GM21786 (cell line): ENCODE results near the gene KCTD17.

Experiments used
- ATAC-seq: cut with Tn5 transposase; IDR thresholded peaks from one replicate; pipeline ENCODE4 v1.9.1; 2021; ENCODE audit not compliant: unreplicated experiment

KCTD17 gene

GRCh38 chr22:37043209-37043827 is 8.2 kb upstream of the KCTD17 start:
- ATAC-seq: no peak

GRCh38 chr22:37043828-37044538 is 7.6 kb upstream of the KCTD17 start:
- ATAC-seq: peak; percentile 55

GRCh38 chr22:37044634-37045625 is 6.6 kb upstream of the KCTD17 start:
- ATAC-seq: no peak

- ATAC-seq: no peak
These were observed 5.6 kb upstream of the KCTD17 start for GRCh38 chr22:37045958-37046357.

DNA sequence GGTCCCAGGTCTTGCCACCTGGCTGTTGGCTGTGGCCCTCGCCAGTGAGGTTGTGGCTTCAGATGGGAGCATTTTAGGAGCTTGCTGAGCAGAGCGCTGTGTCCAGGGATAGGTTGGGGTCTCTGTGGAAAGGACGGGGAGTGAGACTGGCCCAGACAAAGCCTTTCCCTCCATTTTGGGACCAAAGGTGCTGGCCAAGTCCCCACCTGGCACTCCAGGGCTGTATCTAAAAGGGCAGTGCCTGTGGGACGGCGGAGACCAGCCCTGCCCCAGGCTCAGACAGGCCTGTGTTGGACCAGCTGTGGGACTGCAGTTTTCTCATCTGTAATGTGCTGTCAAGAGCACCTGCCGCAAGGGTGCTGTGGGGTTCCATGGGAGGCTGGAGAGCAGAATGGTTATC is 5.0 kb upstream of the KCTD17 start:
- no peak for ATAC-seq

DNA sequence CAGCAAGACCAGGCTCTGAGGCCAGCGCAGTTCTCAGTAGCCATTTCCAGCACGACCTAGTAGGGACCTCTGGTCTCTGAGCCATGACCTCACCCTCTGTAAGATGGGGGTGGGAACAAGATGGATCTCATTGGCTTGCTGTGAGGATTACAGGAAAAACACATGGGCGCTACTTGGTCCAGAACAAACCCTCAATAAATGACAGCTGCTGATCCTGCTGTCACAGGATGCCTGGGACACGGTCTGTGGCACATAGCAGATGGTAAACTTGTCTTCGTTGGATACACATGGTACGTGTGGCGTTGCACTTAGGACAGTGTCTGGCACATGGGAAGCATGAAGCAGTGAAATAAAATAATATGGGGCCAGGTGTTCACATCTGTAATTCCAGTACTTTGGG is 4.5 kb upstream of the KCTD17 start:
- ATAC-seq: no peak

- no peak for ATAC-seq
These were observed 3.4 kb upstream of the KCTD17 start for GRCh38 chr22:37048133-37048532.

- no peak for ATAC-seq
These were observed 2.3 kb upstream of the KCTD17 start for GRCh38 chr22:37049224-37049623.

DNA sequence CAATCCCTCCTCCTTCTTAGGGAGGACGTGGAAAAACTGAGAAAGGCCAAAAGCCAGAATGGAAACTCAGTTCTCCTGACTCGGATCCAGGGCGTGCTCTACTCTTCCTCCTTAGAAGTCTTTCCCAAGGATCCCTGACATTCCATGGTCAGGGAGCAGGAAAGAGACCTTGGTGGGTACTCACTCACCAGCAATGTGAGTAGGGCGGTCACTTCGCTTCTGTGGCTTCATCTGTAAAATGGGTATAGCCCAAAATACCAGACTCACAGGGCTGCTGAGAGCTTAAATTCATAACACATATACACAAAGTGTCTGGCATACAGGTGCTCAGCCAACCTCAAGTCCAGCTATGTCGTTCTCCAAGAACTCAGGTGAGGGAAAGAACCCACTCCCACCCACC is 629 bp upstream of the KCTD17 start:
- no peak for ATAC-seq

GRCh38 chr22:37052386-37053309 is 1.1 kb downstream of the KCTD17 start:
- ATAC-seq: no peak

DNA sequence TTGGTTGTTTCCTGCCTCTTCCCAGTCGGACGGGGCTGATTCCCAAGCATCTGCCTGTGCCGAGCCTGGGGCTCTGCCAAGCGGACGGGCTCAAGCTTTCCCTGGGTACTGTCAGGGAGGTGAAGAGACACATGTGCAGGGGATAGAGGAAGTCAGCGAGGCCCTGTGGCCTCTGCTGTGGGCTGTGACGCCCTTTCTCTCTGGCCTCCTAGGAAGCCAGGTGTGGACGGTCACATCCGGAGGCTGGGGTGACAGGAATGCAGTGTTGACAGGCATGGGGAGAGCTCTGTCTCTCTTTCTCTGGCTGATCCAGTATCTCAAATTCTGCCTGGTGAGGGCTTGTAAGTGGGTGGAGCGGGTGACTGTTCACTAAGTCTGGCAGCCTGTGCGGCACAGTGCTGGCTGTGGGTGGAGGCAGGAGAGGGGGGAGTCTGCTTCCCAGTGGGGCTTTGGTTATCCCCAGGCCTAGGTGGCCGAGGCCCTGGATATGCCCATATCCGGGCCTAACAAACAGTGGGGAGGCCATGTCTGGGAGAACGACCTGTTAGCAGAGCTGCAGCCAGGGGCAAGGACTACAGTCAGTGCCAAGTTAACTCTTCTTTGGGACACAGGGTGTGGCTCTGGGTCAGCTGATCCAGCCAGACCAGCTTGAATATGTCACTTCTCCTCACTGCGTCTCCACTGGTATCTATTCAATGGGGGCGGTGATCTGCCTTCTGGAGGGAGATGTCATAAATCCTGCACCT is 1.9 kb downstream of the KCTD17 start:
- ATAC-seq: no peak

DNA sequence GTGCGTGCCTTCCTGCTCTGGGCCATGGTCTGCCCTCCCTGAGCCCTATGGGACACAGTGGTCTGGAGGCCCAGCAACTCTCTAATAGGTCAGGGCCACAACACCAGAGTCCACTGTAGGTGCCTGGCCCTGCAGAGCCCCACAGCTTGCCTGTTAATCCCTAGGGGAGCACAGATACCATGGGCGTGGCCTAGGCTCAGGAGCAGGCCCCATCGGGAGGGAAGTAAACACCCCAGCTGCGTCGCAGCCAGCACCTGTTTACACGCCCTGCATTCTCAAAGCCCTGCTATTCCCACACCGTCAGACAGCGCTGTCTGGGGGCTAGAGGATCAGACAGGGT is 2.5 kb downstream of the KCTD17 start:
- ATAC-seq: no peak

DNA sequence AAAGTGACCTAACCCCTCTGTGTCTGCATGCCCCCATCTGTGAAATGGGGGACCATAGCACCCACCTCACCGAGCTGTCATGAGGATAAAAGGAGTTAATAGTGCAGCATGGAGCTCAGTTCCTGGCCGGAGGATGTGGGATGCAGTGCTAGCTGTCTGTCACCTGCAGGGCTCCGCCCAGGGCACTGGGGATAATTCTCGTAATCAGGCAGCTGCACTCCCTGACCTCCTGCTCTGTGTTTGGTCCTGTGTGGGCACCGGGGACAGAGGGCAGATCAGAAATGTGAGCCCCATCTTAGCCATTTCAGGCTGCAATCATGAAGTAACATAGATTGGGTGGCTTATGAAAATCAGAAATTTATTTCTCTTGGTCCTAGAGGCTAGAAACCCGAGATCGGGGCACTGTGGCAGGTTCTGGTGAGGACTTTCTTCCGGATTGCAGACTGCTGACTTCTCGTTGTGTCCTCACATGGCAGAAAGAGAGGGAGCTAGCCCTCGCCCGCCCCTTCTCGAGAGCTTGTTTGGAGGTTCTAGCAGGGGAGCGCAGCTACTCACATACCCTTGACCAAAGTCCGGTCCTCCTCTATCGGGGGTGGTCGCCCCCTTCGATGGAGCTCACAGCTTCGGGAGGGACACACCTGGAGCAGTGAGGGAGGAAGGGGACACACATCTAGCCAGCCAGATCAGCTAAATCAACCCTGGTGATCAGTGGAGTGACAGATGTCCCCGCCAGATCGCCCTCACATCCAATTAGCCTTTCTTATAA is 3.2 kb downstream of the KCTD17 start:
- ATAC-seq: no peak

- ATAC-seq: no peak
These were observed 4.7 kb downstream of the KCTD17 start for GRCh38 chr22:37056246-37056645.

GRCh38 chr22:37057226-37057625 is 5.7 kb downstream of the KCTD17 start:
- no peak for ATAC-seq

DNA sequence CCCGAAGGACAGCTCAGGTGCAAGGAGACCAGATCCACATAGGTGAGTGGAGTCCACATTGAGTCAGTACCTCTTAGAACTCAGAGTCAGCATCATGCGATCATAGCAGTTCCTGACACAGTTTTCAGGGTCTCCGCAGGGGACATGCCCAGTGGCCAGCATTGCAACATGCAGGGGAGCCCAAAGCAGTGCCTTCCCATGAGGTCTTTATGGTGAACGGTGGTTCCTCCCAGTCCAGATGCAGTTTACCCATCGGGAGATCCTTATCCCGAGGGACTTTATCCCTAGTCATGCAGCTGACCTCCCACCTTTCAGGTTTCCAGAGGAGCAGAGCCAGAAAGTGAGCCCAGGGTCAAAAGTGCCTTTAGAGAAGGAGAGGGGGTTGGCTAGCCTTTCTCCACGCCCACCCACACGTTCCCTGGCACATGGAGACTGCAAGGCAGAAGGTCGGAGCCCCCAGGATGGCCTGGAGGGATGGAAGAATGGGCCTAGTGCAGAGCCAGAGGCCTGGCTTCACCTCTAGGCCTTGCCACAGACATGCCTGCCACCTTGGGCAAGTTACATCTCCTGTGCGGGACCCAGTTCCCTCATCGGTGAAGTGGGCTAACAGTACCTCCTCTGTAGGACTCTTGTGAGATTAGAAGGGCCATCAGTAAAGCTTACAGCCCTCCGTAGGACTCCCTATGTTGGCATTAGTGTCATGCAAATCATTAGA is 6.4 kb downstream of the KCTD17 start:
- no peak for ATAC-seq

DNA sequence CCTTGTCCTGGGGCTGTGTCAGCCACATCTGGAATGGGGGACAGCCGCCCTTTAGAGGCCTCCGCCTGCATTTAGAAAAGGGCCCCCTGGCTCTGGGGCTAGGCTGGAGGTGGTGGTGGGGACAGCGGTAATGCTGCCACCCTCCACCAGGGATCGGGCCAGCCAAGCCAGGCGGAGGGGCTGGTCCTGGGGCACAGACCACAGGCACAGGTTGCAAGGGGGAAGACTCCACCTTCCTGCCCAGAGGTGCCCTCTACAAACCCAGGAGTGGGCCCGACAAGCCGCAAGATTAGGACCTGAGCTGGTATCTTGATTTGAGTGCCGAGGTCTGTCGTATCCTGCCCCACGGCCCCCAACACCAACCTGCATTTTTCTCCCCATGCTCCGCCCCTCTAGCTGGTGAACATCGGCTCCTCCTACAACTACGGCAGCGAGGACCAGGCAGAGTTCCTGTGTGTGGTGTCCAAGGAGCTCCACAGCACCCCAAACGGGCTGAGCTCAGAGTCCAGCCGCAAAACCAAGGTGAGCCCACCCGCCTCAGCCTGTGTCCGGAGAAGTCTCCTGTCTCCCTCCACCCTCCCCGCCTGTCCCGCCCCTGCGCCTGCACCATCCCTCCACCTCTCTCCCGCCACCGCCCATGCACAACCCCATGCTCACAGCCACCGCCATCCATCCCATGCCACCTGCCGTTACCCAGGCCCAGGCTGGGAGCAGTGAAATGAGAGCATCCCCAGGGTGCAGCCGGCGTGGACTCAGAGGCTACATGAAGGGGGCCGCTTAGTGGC is 7.6 kb downstream of the KCTD17 start:
- no peak for ATAC-seq

DNA sequence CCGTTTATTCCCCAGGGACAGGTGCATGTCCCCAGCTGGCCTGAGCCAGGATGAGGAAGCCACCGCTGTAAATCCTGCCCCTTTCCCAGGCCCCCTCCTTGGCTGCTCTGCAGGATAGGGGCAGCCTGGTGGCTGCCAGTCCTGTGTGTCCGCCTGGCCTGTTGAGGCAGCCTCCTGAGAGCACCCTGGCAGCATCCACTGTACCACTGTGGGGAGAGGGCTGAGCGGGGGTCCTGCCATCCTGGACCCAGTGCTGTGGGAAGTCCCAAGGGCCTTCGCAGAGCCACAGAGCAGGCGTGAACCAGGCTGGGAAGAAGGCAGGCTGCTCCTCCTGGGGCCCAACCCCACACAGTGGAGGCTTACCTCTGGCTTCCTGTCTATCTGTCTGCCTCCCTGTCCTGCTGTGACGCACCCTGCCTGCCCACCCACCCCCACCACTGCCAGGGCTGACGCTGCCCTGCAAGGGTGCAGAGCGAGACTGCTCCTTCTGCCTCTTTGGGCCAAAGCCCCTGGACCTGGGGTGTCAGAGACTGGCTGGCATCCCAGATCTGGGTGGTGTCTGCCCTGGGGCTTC is 8.4 kb downstream of the KCTD17 start:
- no peak for ATAC-seq
